EL (cell line): ENCODE results near the gene NHSL1.

Experiments used
- DNase-seq: peaks from one replicate; pipeline ENCODE4 v3.0.0-alpha.2; 2016

NHSL1 gene

DNA sequence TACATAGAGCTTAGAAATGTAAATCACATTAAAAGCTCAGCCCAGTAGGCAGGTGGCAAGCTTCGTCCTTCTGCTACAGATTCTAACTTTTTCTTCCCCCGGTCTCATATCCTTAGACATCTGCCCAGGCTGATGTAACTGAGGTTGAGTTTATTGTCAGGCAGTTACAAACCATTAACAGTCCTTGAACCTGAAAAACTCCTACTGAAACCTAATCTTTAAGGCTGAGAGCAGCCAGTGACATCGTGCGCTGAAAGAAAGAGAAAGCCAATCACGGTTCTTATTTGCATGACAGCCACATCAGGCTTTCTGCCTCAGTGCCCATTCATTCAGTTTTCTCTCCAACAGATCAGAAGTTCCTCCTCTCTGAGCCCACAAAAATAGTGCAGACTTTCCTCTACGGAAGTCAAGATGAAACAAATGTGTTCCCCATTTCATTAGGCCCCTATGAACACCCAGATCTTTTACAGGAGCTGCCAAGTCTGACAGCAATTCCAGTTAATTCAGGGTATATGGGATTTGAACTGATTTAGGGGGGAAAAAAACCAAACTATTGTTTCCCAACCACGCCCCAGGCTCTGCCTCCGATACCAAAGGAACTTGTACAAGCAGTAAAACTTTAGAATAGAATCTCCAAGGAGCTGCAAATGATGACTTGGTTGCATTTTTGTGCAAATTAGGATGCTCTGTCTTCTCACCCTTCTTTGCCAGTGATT lies at the start of gene NHSL1:
Gene NHSL1 (minus strand): TSS at position 192 of the 716 bp plus-strand sequence. CDS start 204 bp downstream, outside the sequence.
- no peak for DNase-seq

DNA sequence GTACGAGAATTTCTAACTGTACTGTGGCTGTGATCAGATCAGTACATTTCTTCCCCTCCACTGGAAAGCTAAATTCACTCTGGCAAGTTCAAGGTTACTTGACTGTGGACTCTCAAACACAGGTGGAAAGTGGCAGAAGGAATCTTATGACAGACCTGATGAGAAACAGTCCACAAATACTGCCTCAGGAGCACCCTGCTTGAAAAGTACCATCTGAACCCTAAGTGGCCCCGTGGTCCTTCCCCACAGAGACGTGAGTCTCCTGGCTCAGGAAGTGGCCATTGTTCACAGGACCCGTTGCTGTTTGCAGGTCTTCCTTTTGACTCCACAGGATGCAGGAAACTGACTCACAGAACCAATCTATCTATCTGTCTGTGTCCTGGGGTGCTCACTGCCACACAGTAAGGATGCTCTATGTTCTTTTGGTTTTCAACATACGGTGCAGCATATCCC lies 47.5 kb upstream of the NHSL1 start:
- DNase-seq, result peak; percentile 46

GRCh38 chr6:138545621-138545980 lies 46.3 kb upstream of the NHSL1 start:
- no peak for DNase-seq

- no peak for DNase-seq
Observed at GRCh38 chr6:138544501-138544900, 45.2 kb upstream of the NHSL1 start.

DNA sequence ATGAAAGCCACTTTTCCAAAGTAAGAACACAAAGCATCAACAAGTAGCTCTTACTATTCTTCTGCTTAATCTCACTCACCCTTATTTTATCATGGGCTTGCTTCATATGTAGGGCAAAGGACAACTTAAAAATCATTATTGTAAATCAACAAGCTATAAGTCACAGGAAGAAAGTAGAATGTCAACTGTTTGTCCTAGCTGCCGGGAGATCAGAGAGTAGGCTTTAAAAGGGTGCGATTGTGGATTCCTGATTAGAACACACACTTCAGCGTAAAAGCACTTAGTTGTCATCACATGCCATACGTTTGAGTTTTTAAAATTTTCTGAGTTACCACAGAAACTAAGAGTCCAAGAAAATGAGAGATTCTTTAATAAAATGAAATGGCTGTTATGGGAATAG lies 44.4 kb upstream of the NHSL1 start:
- DNase-seq, result no peak

DNA sequence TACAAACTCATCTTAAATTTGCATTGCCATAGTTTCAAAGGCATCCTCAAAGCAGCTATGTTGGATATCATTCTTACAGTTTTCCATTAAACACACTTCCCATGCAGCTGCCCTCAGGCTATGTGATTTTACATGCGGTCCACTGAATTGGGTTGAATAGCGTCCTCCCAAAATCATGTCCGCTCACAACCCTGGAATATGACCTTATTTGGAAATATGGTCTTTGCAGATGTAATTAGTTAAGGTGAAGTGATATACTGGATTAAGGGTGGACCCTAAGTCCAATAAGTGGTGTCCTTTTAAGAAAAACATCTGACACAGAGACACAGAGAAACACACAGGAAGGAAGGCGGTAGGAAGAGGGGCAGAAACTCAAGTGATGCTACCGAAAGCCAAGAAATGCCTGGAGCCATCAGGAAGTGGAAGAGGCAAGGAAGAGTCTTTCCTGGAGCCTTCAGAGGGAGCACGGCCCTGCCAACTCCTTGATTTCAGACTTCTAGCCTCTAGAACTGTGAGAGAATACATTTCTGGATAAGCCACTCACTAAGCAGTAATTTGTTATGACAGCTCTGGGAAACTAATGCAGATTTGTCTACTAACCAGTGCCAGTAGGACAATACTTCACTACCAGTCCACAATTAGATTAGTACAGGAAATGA lies 42.7 kb upstream of the NHSL1 start:
- DNase-seq, result no peak

DNA sequence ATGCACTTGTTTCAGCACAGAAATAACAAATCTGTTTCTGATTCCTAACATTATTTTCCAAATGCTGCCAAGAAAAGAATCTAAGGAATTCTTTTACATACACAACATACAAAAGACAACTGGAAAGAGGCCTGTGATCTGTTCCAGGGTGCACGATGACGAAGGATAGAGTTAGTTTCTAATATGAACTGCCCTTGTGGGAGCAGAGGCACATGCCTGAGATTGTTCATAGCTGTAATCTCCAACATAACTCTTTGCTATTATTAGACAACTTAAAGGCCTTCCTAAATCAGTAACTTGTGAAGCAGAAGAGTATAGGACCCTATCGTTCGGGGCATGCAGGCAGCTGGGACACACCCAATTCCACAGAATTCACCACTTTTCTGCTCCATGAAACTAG lies 41.2 kb upstream of the NHSL1 start:
- peak; percentile 64 for DNase-seq

GRCh38 chr6:138539876-138540275 lies 40.6 kb upstream of the NHSL1 start:
- no peak for DNase-seq

GRCh38 chr6:138538390-138539031 lies 39.2 kb upstream of the NHSL1 start:
- DNase-seq, result no peak

- no peak for DNase-seq
Observed at GRCh38 chr6:138537106-138537505, 37.8 kb upstream of the NHSL1 start.

- no peak for DNase-seq
Observed at GRCh38 chr6:138535728-138536455, 36.6 kb upstream of the NHSL1 start.

GRCh38 chr6:138533667-138534066 lies 34.4 kb upstream of the NHSL1 start:
- DNase-seq, result no peak

GRCh38 chr6:138531387-138531786 lies 32.1 kb upstream of the NHSL1 start:
- DNase-seq, result no peak

DNA sequence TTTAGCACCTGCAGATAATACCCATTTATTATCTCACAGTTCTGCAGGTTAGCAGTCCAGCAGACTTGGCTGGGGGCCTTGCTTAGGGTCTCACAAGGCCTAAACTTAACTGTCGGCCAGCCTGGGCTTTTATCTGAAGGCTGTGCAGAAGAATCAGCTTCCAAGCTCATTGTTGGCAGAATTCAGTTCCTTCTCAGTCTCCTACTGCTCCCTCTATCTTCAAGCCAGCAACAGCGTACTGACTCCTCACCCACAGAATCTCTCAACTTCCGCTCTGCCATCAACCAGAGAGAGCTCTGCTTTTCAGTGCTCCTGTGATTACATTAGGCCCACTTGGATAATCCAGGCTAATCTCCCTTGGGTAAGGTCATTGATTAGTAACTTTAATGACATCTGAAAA lies 30.2 kb upstream of the NHSL1 start:
- no peak for DNase-seq

- no peak for DNase-seq
Observed at GRCh38 chr6:138528956-138529355, 29.7 kb upstream of the NHSL1 start.

GRCh38 chr6:138528137-138528536 lies 28.8 kb upstream of the NHSL1 start:
- no peak for DNase-seq

DNA sequence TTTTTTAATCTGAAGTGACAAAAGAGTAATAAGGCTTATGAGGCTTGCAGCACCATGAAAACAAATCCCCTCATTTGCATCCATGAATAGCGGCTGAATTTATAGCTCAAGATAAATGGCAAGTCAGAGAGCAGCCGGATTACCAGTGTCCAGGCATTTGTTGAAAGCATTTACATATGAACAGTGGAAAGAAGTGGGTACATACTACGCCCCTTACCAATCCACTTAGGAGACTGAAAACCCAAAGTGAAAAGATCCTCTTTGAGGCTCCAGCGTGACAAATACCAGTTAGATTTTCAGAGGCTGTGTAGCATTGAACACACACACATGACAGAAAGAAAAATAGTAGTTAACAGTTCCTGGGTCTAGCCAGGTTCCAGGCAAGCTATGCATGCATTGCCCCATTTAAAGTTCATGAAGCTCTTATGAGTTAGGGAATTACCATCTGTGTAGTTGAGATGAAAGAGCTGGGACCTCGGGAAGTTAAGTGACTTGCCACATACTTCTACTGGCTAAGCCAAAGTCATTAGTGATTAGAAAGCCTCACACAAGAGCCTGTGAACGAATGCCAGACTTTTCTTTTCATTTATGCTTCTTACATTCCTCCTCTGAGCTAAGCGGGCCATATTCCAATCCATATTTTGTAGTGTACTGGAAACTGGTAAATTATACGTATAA lies 28.3 kb upstream of the NHSL1 start:
- no peak for DNase-seq

DNA sequence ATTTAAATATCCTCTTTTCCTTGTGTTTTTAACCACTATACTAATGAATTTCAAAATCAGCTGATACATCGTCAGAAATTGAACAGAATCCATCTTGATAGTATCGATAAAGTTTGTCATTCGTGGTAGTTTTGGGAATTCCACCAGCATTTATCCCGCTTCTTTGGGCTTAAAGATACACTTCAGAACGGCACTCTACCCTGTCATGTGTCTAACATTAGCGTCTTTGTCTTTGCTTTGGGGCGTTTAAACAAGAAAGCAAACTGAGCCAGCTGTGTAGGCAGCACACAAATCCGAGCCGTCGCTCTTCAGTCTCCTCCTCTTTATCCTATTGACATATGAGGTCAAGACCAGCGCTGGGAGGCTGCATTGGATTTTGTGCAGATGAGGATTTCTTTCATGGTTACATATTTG lies 27.5 kb upstream of the NHSL1 start:
- DNase-seq, result no peak

GRCh38 chr6:138525355-138525754 lies 26.1 kb upstream of the NHSL1 start:
- no peak for DNase-seq

DNA sequence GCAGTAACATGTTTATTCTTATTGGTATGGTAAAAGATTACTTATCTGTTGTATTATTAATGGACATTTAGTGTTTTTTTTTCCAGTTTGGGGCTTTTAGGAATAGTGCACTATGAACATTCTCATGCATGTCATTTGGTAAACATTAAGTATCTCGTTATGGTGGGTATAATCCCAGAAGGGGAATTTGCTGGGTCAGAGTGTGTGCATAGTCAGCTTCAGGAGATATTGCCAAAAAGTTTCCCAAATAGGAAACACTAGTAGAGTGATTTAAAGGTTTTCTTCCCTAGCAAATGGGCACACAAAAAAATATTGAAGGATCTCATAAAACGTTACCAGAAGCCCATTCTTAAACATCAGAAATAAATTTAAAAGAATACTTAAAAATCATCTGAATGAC lies 25.2 kb upstream of the NHSL1 start:
- DNase-seq, result no peak

- DNase-seq, result no peak
Observed at GRCh38 chr6:138523347-138524210, 24.3 kb upstream of the NHSL1 start.

- no peak for DNase-seq
Observed at GRCh38 chr6:138522611-138523010, 23.3 kb upstream of the NHSL1 start.
